Suppressor macrophage treated with lipopolysaccharide for 1 hour (primary cell): ENCODE results near the gene DRAM1.
"Not testable (repeated sequence)": the region's sequence is repeated elsewhere in the genome, so short reads cannot be mapped to it uniquely, and the experiment has no call there.

Experiments
- DNase-seq, 3 donors: peaks; one replicate each; pipeline ENCODE4 v3.0.0-alpha.2; 2020 to 2022

Gene DRAM1

GRCh38 chr12:101908395-101908794 lies 31.0 kb downstream of the DRAM1 start:
- DNase-seq: no peak

GRCh38 chr12:101909646-101910045 lies 32.3 kb downstream of the DRAM1 start:
- peak; percentile 69 to 97 (median 95) for DNase-seq

- no peak for DNase-seq
Measured at GRCh38 chr12:101915841-101916240, 38.5 kb downstream of the DRAM1 start.

GRCh38 chr12:101918805-101919204 lies 41.4 kb downstream of the DRAM1 start:
- not testable (repeated sequence) for DNase-seq

- DNase-seq: no peak
Measured at GRCh38 chr12:101919447-101919846, 42.1 kb downstream of the DRAM1 start.

GRCh38 chr12:101920906-101921305 lies 43.5 kb downstream of the DRAM1 start:
- no peak for DNase-seq

- DNase-seq: peak; percentile 32 to 58 (median 54)
Measured at GRCh38 chr12:101923045-101923718, 45.8 kb downstream of the DRAM1 start.

GRCh38 chr12:101924618-101925017 lies 47.2 kb downstream of the DRAM1 start:
- DNase-seq: peak; percentile 63 to 72 (median 66)

GRCh38 chr12:101925361-101925760 lies 48.0 kb downstream of the DRAM1 start:
- DNase-seq: peak; percentile 88 to 97 (median 93)

GRCh38 chr12:101925935-101926334 lies 48.6 kb downstream of the DRAM1 start:
- DNase-seq: peak; percentile 78 to 85 (median 82)

- DNase-seq: peak; percentile 70 to 96 (median 94)
Measured at GRCh38 chr12:101927036-101927435, 49.7 kb downstream of the DRAM1 start.

GRCh38 chr12:101927999-101928398 lies 50.6 kb downstream of the DRAM1 start:
- DNase-seq: peak in 1 of 3 donors; percentile 51

GRCh38 chr12:101928556-101928955 lies 51.2 kb downstream of the DRAM1 start:
- DNase-seq: no peak

GRCh38 chr12:101929365-101930041 lies 52.1 kb downstream of the DRAM1 start:
- no peak for DNase-seq

GRCh38 chr12:101931498-101932326 lies 54.3 kb downstream of the DRAM1 start:
- DNase-seq: no peak

GRCh38 chr12:101933866-101934514 lies 56.6 kb downstream of the DRAM1 start:
- no peak for DNase-seq

GRCh38 chr12:101935890-101936746 lies 58.7 kb downstream of the DRAM1 start:
- peak in 1 of 3 donors; percentile 66 for DNase-seq

- no peak for DNase-seq
Measured at GRCh38 chr12:101939306-101939705, 61.9 kb downstream of the DRAM1 start.

GRCh38 chr12:101939856-101940265 lies 62.5 kb downstream of the DRAM1 start:
- DNase-seq: peak; percentile 75 to 81 (median 80)

GRCh38 chr12:101940400-101940950 lies 63.1 kb downstream of the DRAM1 start:
- no peak for DNase-seq
